ENCODE results near the gene NR6A1.

- TF ChIP-seq EZH2phosphoT487 (IDR thresholded peaks at IDR 0.05; ENCODE audit: insufficient read depth, low read depth) (no peak), EZH2 (IDR thresholded peaks at IDR 0.05; ENCODE audit: insufficient read depth, poor library complexity, severe bottlenecking) (no peak)
These were observed at the start of gene NR6A1 for GRCh38 chr9:124771021-124771866.
